Stimulated activated CD8-positive, alpha-beta memory T cell treated with anti-CD3 and anti-CD28 coated beads, Interleukin-4, amount 100 ng/mL, for 48 hours (primary cell): ENCODE results near the gene PCDH11X.
"Not testable (repeated sequence)": the region's sequence is repeated elsewhere in the genome, so short reads cannot be mapped to it uniquely, and the experiment has no call there.

ENCODE experiments used
- DNase-seq: peaks from one replicate; pipeline ENCODE4 v3.0.0-alpha.2; 2020

Gene PCDH11X

GRCh38 chrX:91779135-91779534 is at the start of gene PCDH11X:
Gene PCDH11X, plus strand, starts transcription at chrX:91779375. Its CDS starts 56,130 bp downstream, at chrX:91835505.
- DNase-seq, result not testable (repeated sequence)

- not testable (repeated sequence) for DNase-seq
Observed at GRCh38 chrX:91747446-91747845, 31.7 kb upstream of the PCDH11X start.

- not testable (repeated sequence) for DNase-seq
Observed at GRCh38 chrX:91753022-91753421, 26.2 kb upstream of the PCDH11X start.

- DNase-seq, result not testable (repeated sequence)
Observed at GRCh38 chrX:91770619-91771488, 8.3 kb upstream of the PCDH11X start.

GRCh38 chrX:91773943-91774342 is 5.2 kb upstream of the PCDH11X start:
- not testable (repeated sequence) for DNase-seq

- DNase-seq, result not testable (repeated sequence)
Observed at GRCh38 chrX:91780008-91780407, 833 bp downstream of the PCDH11X start.

GRCh38 chrX:91780698-91781097 is 1.5 kb downstream of the PCDH11X start:
- DNase-seq, result not testable (repeated sequence)

GRCh38 chrX:91781553-91782298 is 2.6 kb downstream of the PCDH11X start:
- DNase-seq, result not testable (repeated sequence)

GRCh38 chrX:91782825-91783224 is 3.6 kb downstream of the PCDH11X start:
- DNase-seq, result not testable (repeated sequence)

- not testable (repeated sequence) for DNase-seq
Observed at GRCh38 chrX:91817537-91817936, 38.4 kb downstream of the PCDH11X start.

GRCh38 chrX:91825321-91825720 is 46.1 kb downstream of the PCDH11X start:
- not testable (repeated sequence) for DNase-seq
